Activated naive CD4-positive, alpha-beta T cell (primary cell): Measurements from ENCODE around the gene IL23R.

Source experiments
- DNase-seq, 4 experiments: peaks; one replicate each; lab custom pipeline; 2025; lab: John Stamatoyannopoulos, UW

The IL23R gene

DNA sequence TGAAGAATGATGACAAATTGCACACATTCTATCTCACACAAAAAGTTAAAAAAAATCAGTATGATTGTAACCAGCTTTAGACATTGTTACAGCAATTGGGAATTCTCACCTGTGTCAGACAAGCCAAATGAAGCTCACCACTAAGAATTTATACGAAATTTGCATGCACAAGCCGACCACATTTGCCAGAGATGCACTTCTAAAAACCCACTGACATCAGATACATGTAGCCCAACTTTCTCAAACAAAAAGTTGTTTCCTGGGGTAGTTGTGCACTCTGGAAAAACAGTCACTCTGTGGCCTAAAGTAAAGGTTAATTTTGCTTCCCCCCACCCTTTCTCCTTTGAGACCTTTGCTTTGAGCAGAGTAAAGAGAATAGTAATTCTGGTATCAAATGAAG lies 73.5 kb downstream of the IL23R start:
- no peak for DNase-seq

DNA sequence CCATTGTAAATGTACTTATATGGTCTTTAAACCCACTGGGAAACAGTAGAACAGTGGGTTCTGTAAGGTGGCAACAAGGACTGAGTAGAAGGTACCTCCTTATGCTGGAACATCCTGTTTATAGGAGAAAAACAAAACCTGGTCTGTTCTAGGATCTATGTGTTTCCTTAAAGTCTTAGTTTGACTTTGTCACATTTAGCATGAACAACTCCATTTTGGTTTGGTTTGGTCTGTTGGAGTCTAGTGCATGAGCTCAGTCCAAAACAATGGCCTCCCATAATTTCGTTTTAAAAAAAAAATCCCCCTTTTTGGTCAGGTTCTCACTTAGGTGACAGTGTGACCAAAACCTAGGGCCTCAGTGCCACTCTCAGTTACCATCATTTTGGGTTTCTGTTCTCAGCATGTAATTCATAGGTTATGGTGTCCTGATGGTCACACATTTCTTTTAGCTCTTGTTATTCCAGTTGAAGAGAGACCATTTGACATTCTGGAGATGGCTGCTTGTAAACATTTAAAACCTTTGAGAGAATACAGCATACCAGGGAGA lies 75.0 kb downstream of the IL23R start:
- DNase-seq, result no peak

DNA sequence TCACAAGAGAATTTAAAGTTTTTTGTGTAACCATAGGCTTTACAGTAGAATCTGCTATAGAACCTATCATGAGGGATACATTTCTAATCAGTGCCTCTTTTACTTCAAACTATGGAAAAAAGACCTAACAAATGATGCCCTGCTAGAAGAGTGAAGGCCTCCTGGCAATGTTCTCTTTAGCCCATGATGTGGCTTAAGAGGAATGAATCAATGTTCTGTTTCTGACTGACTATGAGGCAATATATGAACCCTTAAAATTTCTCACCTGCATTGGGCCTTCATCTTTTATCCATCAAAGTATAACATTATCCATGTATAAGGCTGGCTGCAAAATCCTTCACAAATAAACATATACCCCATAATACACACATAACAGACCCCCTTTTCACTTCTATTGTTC lies 75.8 kb downstream of the IL23R start:
- no peak for DNase-seq

DNA sequence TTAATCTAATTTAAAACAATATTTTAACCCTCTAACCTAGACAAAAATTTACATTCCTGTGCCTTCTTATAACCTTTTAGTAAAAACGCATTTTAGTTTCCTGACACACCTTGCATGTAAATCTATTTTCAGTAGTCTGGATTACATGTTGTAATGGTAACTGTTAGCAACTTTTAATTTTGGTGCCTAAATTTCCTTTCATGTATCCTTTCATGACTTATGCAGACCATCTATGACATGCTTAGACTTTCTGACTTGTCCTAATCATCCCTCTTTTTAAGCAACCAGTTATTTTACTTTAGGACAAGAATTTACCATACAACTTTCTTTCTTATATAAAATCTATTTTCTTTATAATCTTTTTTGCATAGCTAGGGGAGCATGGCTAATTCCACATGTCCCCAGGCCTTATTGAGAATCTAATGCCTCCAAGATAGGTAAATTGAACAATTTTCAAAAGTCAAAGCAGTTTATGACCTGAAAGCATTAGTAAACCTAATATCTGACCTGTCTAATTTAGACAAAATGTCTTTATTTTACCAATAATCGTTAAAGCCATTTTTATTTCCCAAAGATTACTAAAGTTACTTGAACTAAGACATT lies 83.9 kb downstream of the IL23R start:
- DNase-seq, result no peak

DNA sequence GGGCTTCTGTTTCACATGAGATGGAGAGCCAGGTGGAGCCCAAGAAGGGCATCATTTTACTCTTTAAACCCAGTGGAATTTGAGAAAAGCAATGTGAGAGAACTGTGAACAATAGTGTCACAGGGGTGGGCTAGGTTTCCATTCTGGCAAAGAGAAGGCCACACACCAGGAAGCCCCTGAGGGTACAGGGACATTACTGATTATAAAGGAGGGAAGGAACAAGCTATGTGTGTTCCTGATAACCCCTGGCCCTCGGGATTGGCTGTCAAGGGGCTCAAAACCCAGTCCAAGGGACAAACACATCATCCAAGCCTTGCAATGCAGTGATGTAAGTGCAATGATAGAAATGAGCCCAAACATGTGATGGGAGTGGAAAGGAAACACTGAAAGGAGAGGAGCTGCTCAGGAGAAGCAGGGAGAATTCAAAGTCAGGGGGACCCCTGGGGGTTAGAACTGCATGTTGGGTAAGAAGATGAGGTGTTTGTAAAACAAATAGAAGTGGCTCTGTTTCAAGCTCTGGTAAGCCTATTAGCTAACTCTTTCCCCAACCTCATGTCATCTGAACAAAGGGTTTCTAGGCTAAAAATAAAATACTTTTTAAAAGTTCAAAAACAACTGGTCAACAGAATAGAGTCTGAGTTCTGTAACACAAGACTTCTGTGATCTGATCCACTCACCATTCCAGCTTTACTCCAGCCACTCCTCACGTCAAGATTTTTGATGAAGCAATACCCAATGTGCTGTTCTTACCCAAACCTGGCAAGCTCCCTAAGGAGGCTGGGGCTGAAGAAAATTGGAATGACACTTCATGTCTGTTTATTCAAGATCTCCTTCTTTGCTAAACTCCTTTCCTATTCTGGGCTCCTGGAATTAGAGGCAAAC lies 90.3 kb downstream of the IL23R start:
- no peak for DNase-seq

DNA sequence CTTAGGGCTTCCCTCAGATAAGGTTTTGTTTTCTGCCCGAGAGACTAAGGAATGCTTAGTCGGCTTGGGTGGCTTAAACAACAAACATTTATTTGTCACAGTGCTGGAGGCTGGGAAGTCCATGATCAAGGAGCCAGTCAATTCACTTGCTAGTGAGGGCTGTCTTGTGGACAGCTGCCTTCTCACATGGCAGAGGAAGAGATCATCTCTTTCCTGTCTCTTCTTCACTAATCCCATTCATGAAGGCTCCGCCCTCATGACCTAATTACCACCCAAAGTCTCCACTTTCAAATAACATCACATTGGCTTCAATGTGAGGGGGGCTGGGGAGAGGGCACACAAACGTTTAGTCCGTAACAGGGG lies 90.9 kb downstream of the IL23R start:
- DNase-seq, result no peak

DNA sequence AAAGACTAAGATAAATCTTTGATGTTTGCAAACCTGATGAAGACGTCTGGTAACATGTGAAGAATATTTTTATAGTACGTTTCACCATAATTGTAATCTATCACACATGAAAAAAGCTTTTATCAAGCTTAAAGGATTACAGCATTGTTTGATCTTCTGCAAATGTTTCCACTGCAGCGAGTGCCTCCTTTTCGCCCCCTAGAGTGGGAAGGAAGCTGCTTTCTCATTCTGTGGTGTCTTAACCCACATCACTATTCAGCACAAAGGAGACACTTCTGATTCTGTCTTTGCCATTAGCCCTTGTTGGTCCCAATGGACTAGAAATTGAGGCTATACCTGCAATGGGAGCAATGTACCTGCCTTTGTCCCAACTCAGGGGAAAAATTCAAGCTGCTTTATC lies 95.4 kb downstream of the IL23R start:
- DNase-seq, result peak in 1 of 4 experiments; percentile 3

DNA sequence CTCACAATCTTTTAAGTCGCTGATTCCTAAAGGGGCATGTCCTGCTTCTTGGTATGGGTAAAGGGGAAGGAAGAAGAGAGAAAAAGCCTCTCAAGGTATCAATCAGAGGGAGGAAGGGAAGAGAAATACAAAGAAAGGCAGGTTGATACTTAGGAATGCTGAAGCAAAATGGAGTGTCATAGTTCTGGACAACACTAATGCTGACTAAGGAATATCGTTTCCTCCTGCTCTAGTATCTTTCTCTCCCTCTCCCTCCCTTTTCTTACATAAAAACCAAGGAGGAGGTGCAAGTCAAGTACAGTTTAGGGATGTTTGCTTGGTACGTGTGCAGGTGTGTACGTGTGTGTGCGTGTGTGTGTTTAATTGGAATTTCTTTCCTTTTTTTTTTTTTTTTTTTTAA lies 96.5 kb downstream of the IL23R start:
- DNase-seq, result no peak

DNA sequence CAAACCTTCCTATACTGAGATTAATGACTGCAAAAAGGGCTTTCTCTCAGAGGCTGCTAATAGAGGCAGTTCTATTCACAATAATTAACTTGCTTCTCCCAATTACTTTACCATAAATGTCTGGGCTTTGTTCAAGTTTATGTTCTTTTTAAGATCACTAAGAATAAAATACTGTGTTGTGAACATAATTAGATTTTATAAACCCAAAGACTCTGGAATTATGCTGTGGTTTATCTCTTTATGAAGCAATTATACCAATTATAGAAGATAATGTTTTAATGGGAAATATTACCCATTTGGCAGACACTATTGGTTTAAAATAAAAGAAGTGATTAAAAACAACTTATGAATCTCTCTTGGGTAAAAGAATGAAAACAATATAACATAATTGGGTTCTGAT lies 97.9 kb downstream of the IL23R start:
- no peak for DNase-seq

DNA sequence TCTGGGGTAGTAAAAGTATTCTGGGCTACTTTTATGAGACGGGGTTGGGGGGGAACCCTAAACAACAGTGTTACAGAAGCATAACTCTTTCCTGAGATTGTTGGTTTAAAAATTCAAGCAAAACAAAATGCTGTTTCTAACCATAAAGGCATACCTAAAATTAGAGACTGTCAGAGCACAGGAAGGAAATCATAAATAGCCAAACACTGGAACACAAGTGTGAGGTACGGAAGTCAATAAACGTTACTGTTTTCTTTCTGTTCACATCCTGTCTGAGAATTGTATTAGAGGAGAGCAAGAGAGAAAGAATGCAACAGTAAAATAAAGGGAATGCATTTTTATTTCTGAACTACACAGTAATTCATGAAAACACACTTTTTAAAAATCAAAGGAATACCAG lies 98.6 kb downstream of the IL23R start:
- no peak for DNase-seq

DNA sequence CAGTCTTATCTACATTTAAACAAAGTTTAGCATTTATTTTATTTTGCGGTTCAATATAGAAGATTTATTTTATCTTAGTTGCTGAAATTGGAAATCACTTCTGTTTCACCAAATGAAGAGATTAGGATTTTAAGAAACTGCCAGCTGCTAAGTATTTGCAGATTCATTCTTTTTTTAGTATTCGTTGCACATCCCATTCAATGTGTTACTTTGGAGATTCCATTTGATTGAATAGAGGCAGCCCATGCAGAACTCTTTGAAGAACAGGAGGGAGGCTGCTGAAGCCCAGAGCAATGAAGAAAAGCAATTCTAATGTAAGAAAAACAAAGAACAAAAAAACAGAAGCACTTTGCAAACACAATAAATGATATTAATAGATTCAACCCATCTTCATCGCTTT lies 102.8 kb downstream of the IL23R start:
- DNase-seq, result no peak

DNA sequence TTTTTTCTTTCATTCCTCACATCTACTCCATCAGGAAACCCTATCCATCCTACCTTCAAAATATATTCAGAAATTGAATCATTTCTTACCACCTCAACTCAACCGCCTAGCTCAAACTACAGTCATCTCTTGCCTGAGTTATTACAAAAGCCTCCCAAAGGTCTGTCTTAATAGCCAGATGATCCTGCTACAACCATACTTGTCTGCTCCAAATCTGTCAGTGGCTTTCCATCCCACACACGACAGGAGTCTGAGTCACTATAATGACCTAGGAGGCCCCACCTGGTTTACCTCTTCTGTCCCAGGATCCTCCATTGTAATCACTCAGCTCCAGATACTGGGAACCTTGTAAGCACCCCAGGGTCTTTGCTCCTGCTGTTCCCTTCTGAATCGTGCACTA lies 104.3 kb downstream of the IL23R start:
- no peak for DNase-seq

DNA sequence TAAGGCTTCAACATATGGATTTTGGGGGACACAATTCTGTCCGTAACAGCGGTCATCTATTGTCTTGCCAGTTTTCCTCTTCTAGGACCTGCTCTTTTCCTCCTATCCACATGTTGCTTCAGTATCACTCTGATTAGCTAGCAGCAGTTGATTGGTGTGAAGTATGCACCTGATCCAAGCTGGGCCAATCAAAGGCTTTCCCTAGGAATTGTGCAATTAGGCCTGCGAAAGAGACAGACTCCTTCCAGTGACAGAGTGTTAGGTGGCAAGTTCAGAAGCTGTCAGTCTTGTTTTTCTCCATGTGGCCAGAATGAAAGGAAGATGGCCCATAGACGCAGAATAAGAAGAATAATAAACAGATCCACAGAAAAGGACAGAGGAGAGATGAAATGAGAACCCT lies 107.3 kb downstream of the IL23R start:
- no peak for DNase-seq

DNA sequence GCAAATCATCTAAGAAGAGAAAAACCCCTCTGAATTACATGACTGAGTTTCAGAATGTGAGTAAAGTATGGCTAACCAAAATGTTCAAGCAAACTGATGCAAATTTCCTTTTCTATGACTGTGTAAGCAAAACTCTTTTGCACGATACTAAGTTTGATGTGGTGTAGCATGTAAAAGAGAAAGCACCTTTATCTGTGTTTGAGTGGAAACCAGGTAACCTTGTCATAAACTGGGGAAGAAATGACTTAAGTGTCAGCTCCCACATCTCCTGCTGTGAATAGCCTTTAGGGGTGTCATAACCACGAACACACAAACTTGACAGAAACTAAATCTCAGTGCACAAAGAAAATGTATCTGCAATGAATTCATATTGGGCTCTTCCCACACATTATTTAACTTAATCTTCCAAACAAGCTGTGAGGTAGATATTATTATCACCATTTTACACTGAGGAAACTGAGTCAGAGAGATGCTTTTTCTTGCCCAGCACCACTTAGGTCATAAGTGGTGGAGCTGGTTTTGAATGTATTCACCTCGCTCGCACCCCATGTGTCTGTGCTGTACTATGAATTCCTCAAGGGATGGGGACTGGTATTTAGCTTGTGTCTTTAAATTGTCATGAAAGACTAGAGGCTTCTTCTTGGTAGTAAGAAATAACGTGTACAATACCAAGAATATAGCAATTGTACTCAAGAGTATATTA lies 108.5 kb downstream of the IL23R start:
- DNase-seq, result no peak

DNA sequence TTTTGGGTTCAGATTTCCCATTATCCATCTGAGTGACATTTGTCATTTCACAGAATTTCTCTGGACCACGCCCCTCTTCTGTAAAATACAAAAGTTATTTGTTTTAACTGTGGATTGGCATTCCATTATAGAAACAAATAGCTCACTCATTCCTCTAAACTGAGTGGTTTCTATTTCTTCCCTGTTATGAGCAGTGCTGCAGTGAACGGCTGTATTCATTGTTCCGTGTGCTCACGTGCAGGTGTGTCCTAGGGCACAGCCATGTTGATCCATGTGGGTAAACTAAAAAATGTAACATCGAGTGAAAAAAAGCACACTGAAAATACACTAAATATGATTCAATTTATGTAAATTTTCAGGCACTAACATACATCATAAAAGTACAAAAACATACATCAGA lies 114.4 kb downstream of the IL23R start:
- DNase-seq, result no peak

DNA sequence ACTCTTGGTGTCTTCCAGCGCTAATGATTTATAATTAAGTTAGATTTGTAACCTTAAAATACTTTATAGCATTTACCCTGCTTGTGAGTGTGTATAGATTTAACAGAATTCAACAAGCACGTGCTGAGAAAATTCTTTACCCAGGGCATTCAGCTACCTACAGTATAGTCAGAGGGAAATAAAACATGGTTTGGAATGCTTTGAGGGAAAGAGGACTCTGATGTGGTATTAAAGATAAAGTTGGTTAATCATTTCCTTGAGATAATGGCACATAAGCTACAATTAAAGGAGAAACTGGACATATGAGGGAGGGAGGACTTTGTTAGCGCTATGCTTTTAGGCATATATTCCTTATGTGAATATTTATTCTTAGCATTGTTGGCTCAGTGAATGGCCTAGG lies 115.0 kb downstream of the IL23R start:
- DNase-seq, result no peak

DNA sequence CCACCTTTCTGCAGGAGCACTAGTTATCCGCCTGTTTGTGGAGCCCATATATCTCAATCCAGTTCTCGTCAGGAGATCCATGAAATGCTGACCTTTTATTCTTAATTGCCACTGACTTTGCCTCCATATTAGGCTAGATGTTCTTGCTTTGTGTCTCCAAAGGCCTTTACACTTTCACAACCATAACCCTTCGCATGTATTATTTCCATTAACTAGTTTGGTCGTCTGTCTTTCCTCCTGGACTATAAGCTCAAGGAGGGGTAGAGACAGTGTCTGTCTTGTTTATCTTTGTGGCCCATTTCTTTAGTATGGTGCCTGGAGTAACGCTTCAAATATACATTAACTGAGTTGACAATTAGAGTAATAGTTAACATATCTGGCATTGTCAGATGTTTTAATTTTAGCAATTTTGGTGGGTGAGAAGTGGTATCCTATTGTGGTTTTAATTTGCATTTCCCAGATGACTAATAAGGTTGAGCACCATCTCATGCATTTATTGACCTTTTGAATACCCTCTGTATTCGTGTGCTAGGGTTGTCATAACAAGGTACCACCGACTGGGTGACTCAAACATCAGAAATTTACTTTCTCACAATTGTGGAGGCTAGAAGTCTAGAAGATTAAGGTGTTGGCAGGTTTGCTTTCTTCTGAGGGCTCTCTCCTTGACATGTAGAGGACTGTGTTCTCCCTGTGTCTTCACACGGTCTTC lies 119.7 kb downstream of the IL23R start:
- DNase-seq, result no peak

DNA sequence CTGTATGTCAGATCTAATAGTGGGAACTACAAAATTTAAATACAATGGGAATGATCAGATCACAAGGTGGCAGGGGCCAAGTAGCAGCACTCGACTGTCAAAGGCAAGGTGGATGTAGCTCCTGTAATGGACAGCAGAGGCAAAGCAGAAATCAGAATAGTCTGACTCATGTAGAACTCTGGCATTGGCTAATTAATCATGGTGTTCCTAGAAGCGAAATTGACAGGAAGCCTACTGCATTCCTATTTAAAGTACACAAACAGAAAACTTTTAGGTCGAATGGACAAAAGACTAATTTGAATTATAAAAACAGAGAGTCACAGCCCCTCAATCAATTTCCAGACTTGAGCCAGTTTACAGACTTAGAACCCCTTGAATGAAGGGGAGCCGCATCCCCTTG lies 124.0 kb downstream of the IL23R start:
- DNase-seq, result no peak

DNA sequence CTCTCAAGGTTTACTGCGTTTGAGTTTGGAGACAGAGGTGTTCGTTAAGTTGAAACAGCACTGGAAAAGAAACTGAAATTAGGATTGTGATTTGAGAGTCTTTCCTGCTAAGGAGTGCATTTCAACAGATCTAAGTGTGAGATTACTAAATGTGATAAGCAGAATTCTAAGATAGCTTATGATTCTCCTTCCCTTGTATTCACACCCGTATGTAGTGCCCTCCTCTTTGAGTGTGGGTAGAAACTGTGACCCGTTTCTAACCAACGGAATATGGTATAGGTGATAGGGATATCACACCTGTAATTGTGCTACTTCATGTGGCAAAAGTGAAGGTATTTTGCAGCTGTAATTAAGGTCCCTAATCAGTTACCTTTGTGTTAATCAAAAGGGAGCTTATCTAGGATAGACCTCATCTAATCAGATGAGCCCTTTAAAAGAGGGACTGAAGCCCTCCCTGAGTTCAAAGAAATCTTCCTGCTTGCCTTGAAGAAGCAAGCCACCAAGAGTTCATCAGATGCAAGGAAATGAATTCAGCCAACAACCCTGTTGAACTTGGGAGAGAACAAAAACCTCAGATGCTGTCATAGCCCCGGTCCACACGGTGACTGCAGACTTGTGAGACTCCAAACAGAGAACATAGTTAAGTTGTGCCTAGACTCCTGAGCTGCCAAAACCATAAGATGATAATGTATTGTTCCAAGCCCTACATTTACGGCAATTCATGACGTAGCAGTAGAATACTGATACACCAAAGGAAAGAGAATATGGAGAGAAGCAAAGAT lies 128.8 kb downstream of the IL23R start:
- DNase-seq, result no peak

DNA sequence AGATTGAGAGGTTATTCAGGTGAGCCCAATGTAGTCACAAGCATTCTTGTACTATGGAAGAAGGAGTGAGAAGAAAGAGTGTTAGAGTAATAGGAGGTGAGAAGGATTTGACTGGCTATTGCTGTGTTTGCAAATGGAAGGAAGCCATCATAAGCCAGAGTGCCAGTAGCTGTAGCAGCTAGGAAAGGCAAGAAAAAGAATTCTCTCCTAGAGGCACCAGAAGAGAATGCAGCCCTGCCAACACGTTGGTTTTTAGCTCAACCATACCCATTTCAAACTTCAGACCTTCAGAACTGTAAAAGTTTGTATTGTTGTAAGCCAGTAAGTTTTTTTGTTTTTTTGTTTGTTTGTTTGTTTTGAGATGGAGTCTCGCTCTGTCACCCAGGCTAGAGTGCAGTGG lies 132.5 kb downstream of the IL23R start:
- no peak for DNase-seq

DNA sequence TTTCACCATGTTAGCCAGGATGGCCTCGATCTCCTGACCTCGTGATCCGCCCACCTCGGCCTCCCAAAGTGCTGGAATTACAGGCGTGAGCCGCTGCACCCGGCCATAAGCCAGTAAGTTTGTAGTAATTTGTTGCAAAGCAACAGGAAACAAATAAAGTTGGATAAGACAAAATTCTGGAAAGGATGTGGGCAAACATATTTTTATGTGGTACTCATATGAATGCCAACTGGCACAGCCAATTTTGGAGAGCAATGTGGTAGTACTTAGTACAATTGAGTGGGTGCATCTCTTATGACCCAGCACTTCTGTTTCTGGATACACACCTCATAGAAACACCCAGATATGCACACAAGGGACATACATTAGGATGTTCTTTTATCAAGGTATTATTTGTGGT lies 133.0 kb downstream of the IL23R start:
- DNase-seq, result no peak

DNA sequence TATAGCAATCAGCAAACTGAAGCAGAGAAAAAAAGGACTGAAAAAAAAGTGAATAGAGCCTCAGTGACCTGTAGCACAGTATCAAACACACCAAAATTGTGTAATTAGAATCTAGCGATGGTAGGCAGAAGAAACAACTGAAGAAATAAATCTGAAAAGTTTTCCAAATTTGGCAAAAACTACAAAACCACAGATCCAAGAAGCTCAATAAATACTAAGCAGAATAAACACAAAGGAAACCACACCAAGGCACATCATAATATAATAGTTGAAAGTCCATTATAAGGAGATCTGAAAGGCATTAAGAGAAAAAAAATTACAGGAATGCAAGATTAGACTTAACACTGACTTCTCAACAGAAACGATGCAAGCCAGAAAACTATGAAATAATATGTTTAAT lies 134.3 kb downstream of the IL23R start:
- DNase-seq, result no peak
